NB4 (cell line): ENCODE data around the gene ZNF681.
A peak's percentile ranks its signal among the peaks of the same experiment; 100 is the strongest.

Source experiments
- DNase-seq: peaks from one replicate; pipeline ENCODE4 v3.0.0; 2010; ENCODE audit warnings: low read depth
- H3K4me3 ChIP-seq: one replicate; pipeline ENCODE4 v1.5.1; 2011; ENCODE audit warnings: mild to moderate bottlenecking, low read depth, low read length, moderate library complexity
- CTCF ChIP-seq: IDR thresholded peaks from one replicate; pipeline ENCODE4 v1.5.1; 2012; ENCODE audit warnings: low read depth, low read length
- MYC ChIP-seq: IDR thresholded peaks from 2 replicates; pipeline ENCODE4 v1.6.1; 2011; ENCODE audit warnings: low read depth, low read length
- POLR2A ChIP-seq: IDR thresholded peaks from 2 replicates; pipeline ENCODE4 v1.6.1; 2011; ENCODE audit warnings: mild to moderate bottlenecking; ENCODE audit not compliant: insufficient read length; ENCODE audit errors: extremely low read depth
- TF ChIP-seq, protein P1 (sequence below): IDR thresholded peaks from 2 replicates; pipeline ENCODE4 v1.6.1; 2011; ENCODE audit warnings: low read depth, low read length

The ZNF681 gene

DNA sequence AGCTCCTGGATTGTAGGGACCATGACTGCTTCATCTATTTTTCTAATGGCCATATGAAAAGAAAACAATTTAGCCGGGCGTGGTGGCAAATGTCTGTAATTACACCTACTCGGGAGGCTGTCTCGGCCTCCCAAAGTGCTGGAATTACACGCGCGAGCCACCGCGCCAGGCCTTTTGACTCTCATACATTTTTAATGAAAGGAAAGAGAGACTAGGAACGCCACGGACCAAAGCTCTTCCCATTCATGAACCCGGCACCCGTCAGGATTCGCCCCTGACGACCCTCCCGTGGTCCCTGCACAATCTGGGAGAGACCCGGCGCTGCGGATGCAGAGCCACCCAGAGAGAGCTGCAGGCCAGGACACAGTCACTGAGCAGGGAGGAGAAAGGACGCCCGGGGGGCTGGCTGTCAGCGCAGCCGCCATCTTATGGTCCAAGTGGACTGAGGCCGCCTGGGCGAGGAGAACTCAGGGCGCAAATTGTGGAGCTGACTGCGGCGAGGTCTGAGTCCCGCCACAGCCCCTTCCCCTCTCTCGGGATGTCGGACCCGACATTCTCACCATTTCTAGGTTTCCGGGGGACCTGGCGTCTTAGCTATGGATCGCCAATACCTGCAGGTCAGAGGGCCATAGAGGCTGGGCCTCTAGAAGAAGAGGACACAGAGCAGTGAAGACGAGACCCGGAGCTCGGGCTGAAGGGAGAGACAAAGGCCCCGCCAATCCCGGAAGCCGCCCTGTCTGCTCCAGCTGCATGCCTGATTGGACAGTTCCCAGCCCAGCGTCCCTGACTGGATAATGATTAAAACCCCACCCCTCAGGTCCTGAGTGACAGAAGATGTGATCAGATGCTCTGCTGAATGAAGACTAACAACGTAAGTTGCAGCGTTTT, at the start of gene ZNF681:
Gene ZNF681, minus strand, starts transcription at position 705 of the 888 bp plus-strand sequence. Its CDS starts 142 bp downstream, at position 563.
- peak; percentile 95 for DNase-seq
- peak within 1 kb of the TSS; percentile 80 for H3K4me3 ChIP-seq
- TF ChIP-seq POLR2A (peak; percentile 74), MYC (no peak)

DNA sequence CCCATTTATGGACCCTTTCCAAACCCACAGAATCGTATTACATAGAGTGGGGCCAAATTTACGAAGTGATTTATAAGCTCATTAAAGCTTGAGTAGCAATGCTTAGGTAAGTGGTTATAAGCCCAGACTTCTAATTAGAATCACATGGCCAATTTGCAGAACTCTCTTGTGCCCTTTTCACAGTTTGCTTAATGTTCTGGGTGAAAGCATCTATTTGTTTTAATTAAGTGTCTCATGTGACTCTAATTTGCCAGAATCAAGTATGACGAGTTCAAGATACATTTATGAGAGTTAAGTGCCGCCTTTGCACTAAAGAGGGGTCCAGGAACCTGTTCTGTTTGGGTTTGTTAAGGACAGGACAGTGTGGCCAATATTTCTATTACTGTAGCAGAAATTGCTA, 46.0 kb upstream of the ZNF681 start:
- TF ChIP-seq, protein P1, sequence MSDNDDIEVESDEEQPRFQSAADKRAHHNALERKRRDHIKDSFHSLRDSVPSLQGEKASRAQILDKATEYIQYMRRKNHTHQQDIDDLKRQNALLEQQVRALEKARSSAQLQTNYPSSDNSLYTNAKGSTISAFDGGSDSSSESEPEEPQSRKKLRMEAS = no peak
- TF ChIP-seq MYC = no peak
- TF ChIP-seq POLR2A = no peak
- TF ChIP-seq CTCF = no peak
- DNase-seq = no peak
- no peak overlapping the region for H3K4me3 ChIP-seq

DNA sequence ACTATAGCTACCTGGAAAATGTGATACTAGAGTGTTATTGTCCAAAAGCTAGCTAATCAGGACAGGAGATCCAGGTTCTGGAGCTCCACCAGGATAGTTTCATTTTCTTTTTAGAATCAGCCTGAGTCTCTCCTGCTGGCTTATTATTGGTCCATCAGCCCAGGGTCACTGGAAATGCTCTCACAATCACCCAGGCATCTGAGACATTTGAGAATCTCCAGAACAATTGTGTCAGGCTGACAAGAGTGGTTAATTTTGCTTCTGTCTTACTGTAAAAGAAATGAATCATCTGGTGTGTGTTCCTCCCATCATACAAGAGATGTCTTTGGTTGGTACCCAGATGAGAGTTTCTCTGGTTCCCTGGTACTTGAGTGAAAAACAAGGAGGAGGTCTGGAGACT, 43.6 kb upstream of the ZNF681 start:
- no peak for DNase-seq
- TF ChIP-seq POLR2A (no peak), MYC (no peak)
- TF ChIP-seq, protein P1 = no peak
- H3K4me3 ChIP-seq = no peak overlapping the region

- no peak for DNase-seq
- no peak overlapping the region for H3K4me3 ChIP-seq
- TF ChIP-seq MYC (no peak), POLR2A (no peak), CTCF (no peak)
- TF ChIP-seq, protein P1 = no peak
Measured at GRCh38 chr19:23801803-23802202, 43.1 kb upstream of the ZNF681 start.

- DNase-seq = no peak
- H3K4me3 ChIP-seq = no peak overlapping the region
- no peak for TF ChIP-seq POLR2A
Measured at GRCh38 chr19:23800868-23801267, 42.2 kb upstream of the ZNF681 start.

GRCh38 chr19:23800271-23800670, 41.6 kb upstream of the ZNF681 start:
- H3K4me3 ChIP-seq = no peak overlapping the region
- TF ChIP-seq CTCF (no peak), MYC (no peak), POLR2A (no peak)
- TF ChIP-seq, protein P1 = no peak
- no peak for DNase-seq

- DNase-seq = no peak
- TF ChIP-seq, protein P1 = no peak
- TF ChIP-seq MYC = no peak
- TF ChIP-seq CTCF = no peak
- no peak overlapping the region for H3K4me3 ChIP-seq
Measured at GRCh38 chr19:23799321-23799720, 40.6 kb upstream of the ZNF681 start.
